Testis (tissue), 3 donors: Measurements from ENCODE around the gene ZBTB2. TPM values are rescaled to one million over a fixed set of nuclear protein-coding genes. Genes with fewer than 3 reads are reported as not detected.

ENCODE experiments used
- DNase-seq: peaks from one replicate; pipeline ENCODE4 v3.0.0-alpha.2; 2019
- H3K27ac ChIP-seq, 2 donors: fragments of 200-600 bp; sonication (generic); one replicate each; pipeline ENCODE4 v1.5.1; 2019
- H3K27me3 ChIP-seq: fragments of 200-600 bp; sonication (generic); one replicate; pipeline ENCODE4 v1.5.1; 2019
- H3K36me3 ChIP-seq: fragments of 200-600 bp; sonication (generic); one replicate; pipeline ENCODE4 v1.5.1; 2017; ENCODE audit warnings: low read depth; ENCODE audit errors: missing control alignments
- H3K4me1 ChIP-seq: fragments of 200-600 bp; sonication (generic); one replicate; pipeline ENCODE4 v1.5.1; 2019
- H3K4me3 ChIP-seq, 2 donors: fragments of 200-600 bp; sonication (generic); one replicate each; pipeline ENCODE4 v1.5.1; 2017 to 2019
- H3K9me3 ChIP-seq: fragments of 200-600 bp; sonication (generic); one replicate; pipeline ENCODE4 v1.5.1; 2017
- CTCF ChIP-seq, 3 experiments: fragments of 450-650 bp in 2 of 3; fragments of 200-600 bp in 1 of 3; sonication (generic) in 1 of 3; IDR thresholded peaks; one replicate each; pipeline ENCODE4 v1.5.1; 2016 to 2019; ENCODE audit warnings: antibody characterized with exemption in 3 of 3, mild to moderate bottlenecking in 2 of 3, moderate library complexity in 1 of 3
- POLR2A ChIP-seq: fragments of 450-650 bp; IDR thresholded peaks from one replicate; pipeline ENCODE4 v1.6.1; 2017; ENCODE audit warnings: antibody characterized with exemption, mild to moderate bottlenecking, moderate library complexity
- WGBS, 2 donors: methylation state at CpG; one replicate each; pipeline ENCODE4 v1.1.5; 2018; 5-methylcytosine and 5-hydroxymethylcytosine counted together
- intact Hi-C: fragments of 100-400 bp; cut with DNase I; formaldehyde crosslinking; loops from one replicate; pipeline ENCODE4 v1.15.1; 2023; ENCODE audit warnings: low total_unique reads
- polyA plus RNA-seq: library from polyadenylated mRNA; stranded (reverse); fragments of 350-450 nt; fragmentation: Illumina TruSeq; extraction: RNeasy Lipid Tissue Mini Kit (QIAGEN cat#74804); gene quantifications from one replicate; pipeline ENCODE4 v1.2.3, GENCODE V29; 2014; ENCODE audit warnings: low read depth, low replicate concordance; ENCODE audit not compliant: insufficient read depth
- total RNA-seq, 2 donors: library from RNA; depleted of rRNA; stranded (reverse); fragments of >200 nt; gene quantifications; one replicate each; pipeline ENCODE4 v1.2.3, GENCODE V29; 2016

The ZBTB2 gene
- total and polyA plus RNA-seq, 3 donors from 2014 or later = 13.0 to 14.7 (median 14.7) TPM

GRCh38 chr6:151430886-151431285, 39.5 kb upstream of the ZBTB2 start:
- no peak for TF ChIP-seq POLR2A
- TF ChIP-seq CTCF (IDR thresholded peaks at IDR 0.05) = no peak
- intact Hi-C loops = no loop called here
- H3K9me3 ChIP-seq = no peaks in the 10 kb centered on the region
- H3K36me3 ChIP-seq = no peaks in the 10 kb centered on the region
- 87 to 94% methylated on average over 3 of the region's 3 CpGs for WGBS, 2 donors
- no peaks in the 10 kb centered on the region for H3K4me1 ChIP-seq
- no peak overlapping the region for H3K27ac ChIP-seq
- no peaks in the 10 kb centered on the region for H3K27me3 ChIP-seq
- no peak overlapping the region for H3K4me3 ChIP-seq
- DNase-seq = no peak

- 86 to 94% methylated on average over 4 of the region's 4 CpGs for WGBS, 2 donors
- H3K27me3 ChIP-seq = no peaks in the 10 kb centered on the region
- DNase-seq = no peak
- intact Hi-C loops = no loop called here
- H3K27ac ChIP-seq = no peak overlapping the region
- no peaks in the 10 kb centered on the region for H3K9me3 ChIP-seq
- H3K4me1 ChIP-seq = no peaks in the 10 kb centered on the region
- H3K4me3 ChIP-seq = no peak overlapping the region
- TF ChIP-seq CTCF (IDR thresholded peaks at IDR 0.05) (no peak), POLR2A (no peak)
- H3K36me3 ChIP-seq = no peaks in the 10 kb centered on the region
Observed at GRCh38 chr6:151428093-151428735, 36.9 kb upstream of the ZBTB2 start.

- Histone ChIP-seq H3K27ac (no peak overlapping the region), H3K4me1 (no peaks in the 10 kb centered on the region)
Observed at GRCh38 chr6:151425561-151425960, 34.2 kb upstream of the ZBTB2 start.

GRCh38 chr6:151422981-151423380, 31.6 kb upstream of the ZBTB2 start:
- intact Hi-C loops = no loop called here
- no peaks in the 10 kb centered on the region for H3K27me3 ChIP-seq
- no peaks in the 10 kb centered on the region for H3K36me3 ChIP-seq
- H3K9me3 ChIP-seq = no peaks in the 10 kb centered on the region
- no peaks in the 10 kb centered on the region for H3K4me1 ChIP-seq
- TF ChIP-seq POLR2A (no peak), CTCF (IDR thresholded peaks at IDR 0.05) (no peak)
- H3K27ac ChIP-seq = no peak overlapping the region
- no peak overlapping the region for H3K4me3 ChIP-seq
- 70 to 71% methylated on average over 4 of the region's 4 CpGs for WGBS, 2 donors
- DNase-seq = no peak

More at GRCh38 chr6:151425561-151425960, 34.2 kb upstream of the ZBTB2 start:
- H3K27me3 ChIP-seq = no peaks in the 10 kb centered on the region
- TF ChIP-seq POLR2A (no peak), CTCF (IDR thresholded peaks at IDR 0.05) (no peak)
- no peak overlapping the region for H3K4me3 ChIP-seq
- 90 to 95% methylated on average over 4 of the region's 4 CpGs for WGBS, 2 donors
- intact Hi-C loops = no loop called here
- H3K9me3 ChIP-seq = no peaks in the 10 kb centered on the region
- no peak for DNase-seq
- no peaks in the 10 kb centered on the region for H3K36me3 ChIP-seq

- Histone ChIP-seq H3K4me1 (no peaks in the 10 kb centered on the region), H3K4me3 (no peak overlapping the region), H3K36me3 (no peaks in the 10 kb centered on the region), H3K27me3 (no peaks in the 10 kb centered on the region), H3K27ac (no peak overlapping the region), H3K9me3 (no peaks in the 10 kb centered on the region)
- WGBS, 2 donors = 93% methylated on average over 1 of the region's 1 CpG
- DNase-seq = no peak
- TF ChIP-seq CTCF (IDR thresholded peaks at IDR 0.05) (no peak), POLR2A (no peak)
- intact Hi-C loops = no loop called here
Observed at GRCh38 chr6:151417477-151417876, 26.1 kb upstream of the ZBTB2 start.
